Measurements from ENCODE around the gene TRIM72. TPM values are rescaled to one million over a fixed set of nuclear protein-coding genes. Genes with fewer than 3 reads are reported as not detected.

Gene TRIM72
- total RNA-seq, 1 experiment from 2014 or later: 0.08 TPM

DNA sequence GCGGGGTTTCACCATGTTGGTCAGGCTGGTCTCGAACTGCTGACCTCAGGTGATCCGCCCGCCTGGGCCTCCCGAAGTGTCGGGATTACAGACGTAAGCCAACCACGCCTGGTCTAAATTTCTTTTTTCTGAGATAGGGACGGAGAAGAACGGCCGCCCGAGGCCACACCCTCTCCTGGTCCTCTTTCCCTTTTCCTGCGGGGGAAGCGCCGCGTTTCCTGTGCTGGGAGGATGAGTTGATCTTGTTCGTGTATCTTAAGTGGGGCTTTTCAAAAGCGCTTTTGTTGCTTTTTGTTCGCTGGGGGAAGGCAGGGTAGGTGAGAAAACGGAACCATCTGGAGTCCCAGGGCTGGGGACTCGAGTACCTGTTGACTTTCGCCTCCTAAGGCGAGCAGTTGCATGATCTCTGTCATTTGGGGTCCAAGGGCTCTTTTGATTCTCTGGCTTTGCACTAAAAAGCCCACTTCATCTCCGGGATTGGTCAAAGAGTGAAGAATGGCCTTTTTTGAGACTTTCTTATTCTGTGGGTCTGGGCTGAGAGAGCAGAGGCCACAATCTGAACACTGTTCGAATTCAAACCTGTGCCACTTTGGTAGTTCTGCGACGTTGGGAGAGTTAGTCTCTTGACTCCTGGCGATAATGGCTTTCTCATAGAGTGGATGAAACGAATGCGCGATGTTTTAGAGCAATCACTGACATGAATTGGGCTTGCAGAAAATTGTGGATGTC lies 32.7 kb upstream of the TRIM72 start:
- no peak for DNase-seq (ENCODE audit: low read depth, low spot score)
- CTCF ChIA-PET: no interaction called here
- in situ Hi-C loops (cut with HindIII; ENCODE audit: low pct_unique_long_range_greater_than_20kb, low sequenced_read_pairs) (no loop called here), intact Hi-C loops (cut with micrococcal nuclease; ENCODE audit: unreplicated experiment) (no loop called here)
- H3K27me3 ChIP-seq (ENCODE audit: control insufficient read depth, insufficient read depth, low read length): no peaks in the 10 kb centered on the region
- POLR2A ChIA-PET: interaction anchor here (0.6 to 1.7 kb wide), 4 partner anchors 9 to 279 kb away, joined by 3 to 11 read pairs (median 6); no protein-coding TSS in a partner anchor
- H3K4me3 ChIP-seq (ENCODE audit: low read depth in 2 of 2, low read length in 2 of 2): peak overlapping the region; percentile 60 to 99
- peaks cover 37% of the 10 kb centered on the region for H3K36me3 ChIP-seq (ENCODE audit: control insufficient read depth, insufficient read depth, low read length)
- H3K27ac ChIP-seq (ENCODE audit: low read length): peak overlapping the region; percentile 97
- no TSS peak for BruUV-seq (replicated peaks)
- peaks cover 16% of the 10 kb centered on the region for H3K4me1 ChIP-seq (ENCODE audit: control insufficient read depth, insufficient read depth, low read length)
- TF ChIP-seq TCF7L2 (IDR thresholded peaks at IDR 0.05; ENCODE audit: low read depth, low read length): no peak
- TF ChIP-seq POLR2AphosphoS5 (IDR thresholded peaks at IDR 0.05; ENCODE audit: low read depth, low read length): 0 out of 2 replicates have a peak, but pooled peaks have one; percentile 12
- H3K9me3 ChIP-seq (ENCODE audit: control insufficient read depth, insufficient read depth, low read depth, low read length): no peaks in the 10 kb centered on the region
- ATAC-seq: 0 out of 2 replicates have a peak, but pooled peaks have one; percentile 12

DNA sequence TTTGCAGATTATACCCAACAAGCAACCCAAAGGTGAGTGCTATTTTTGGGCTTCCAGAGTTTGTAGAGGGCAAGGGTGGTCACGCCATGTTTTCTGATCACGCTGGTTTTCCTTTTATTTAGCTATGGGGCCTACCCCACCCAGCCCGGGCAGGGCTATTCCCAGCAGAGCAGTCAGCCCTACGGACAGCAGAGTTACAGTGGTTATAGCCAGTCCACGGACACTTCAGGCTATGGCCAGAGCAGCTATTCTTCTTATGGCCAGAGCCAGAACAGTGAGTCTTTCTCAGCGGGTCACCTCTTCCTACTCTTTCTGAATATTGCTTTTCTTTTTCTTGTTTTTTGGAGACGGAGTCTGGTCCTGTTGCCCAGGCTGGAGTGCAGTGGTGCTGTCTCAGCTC lies 31.5 kb upstream of the TRIM72 start:
- H3K9me3 ChIP-seq (ENCODE audit: control insufficient read depth, insufficient read depth, low read depth, low read length): no peaks in the 10 kb centered on the region
- BruUV-seq (replicated peaks): no TSS peak
- peaks cover 16% of the 10 kb centered on the region for H3K4me1 ChIP-seq (ENCODE audit: control insufficient read depth, insufficient read depth, low read length)
- no peaks in the 10 kb centered on the region for H3K27me3 ChIP-seq (ENCODE audit: control insufficient read depth, insufficient read depth, low read length)
- intact Hi-C loops (cut with micrococcal nuclease; ENCODE audit: unreplicated experiment): no loop called here
- ChIA-PET POLR2A (interaction anchor here (0.7 kb wide), 1 partner anchor 211 kb away, joined by 3 read pairs; no protein-coding TSS in a partner anchor), CTCF (interaction anchor here (0.7 kb wide), 1 partner anchor 277 kb away, joined by 4 read pairs; the partner anchor contains the start of gene ARMC5)
- peak overlapping the region; percentile 60 to 99 for H3K4me3 ChIP-seq (ENCODE audit: low read depth in 2 of 2, low read length in 2 of 2)
- peaks cover 48% of the 10 kb centered on the region for H3K36me3 ChIP-seq (ENCODE audit: control insufficient read depth, insufficient read depth, low read length)
- ATAC-seq: no peak
- no peak for DNase-seq (ENCODE audit: low read depth, low spot score)
- in situ Hi-C loops (cut with HindIII; ENCODE audit: low pct_unique_long_range_greater_than_20kb, low sequenced_read_pairs): no loop called here
- H3K27ac ChIP-seq (ENCODE audit: low read length): peak overlapping the region; percentile 20; the same call in 1 of the 2 replicates
- TF ChIP-seq, protein P1, sequence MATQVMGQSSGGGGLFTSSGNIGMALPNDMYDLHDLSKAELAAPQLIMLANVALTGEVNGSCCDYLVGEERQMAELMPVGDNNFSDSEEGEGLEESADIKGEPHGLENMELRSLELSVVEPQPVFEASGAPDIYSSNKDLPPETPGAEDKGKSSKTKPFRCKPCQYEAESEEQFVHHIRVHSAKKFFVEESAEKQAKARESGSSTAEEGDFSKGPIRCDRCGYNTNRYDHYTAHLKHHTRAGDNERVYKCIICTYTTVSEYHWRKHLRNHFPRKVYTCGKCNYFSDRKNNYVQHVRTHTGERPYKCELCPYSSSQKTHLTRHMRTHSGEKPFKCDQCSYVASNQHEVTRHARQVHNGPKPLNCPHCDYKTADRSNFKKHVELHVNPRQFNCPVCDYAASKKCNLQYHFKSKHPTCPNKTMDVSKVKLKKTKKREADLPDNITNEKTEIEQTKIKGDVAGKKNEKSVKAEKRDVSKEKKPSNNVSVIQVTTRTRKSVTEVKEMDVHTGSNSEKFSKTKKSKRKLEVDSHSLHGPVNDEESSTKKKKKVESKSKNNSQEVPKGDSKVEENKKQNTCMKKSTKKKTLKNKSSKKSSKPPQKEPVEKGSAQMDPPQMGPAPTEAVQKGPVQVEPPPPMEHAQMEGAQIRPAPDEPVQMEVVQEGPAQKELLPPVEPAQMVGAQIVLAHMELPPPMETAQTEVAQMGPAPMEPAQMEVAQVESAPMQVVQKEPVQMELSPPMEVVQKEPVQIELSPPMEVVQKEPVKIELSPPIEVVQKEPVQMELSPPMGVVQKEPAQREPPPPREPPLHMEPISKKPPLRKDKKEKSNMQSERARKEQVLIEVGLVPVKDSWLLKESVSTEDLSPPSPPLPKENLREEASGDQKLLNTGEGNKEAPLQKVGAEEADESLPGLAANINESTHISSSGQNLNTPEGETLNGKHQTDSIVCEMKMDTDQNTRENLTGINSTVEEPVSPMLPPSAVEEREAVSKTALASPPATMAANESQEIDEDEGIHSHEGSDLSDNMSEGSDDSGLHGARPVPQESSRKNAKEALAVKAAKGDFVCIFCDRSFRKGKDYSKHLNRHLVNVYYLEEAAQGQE (IDR thresholded peaks at IDR 0.05; ENCODE audit: insufficient read depth in 1 of 2, low read depth in 2 of 2, low read length in 1 of 2): no peak
- TF ChIP-seq POLR2AphosphoS5 (IDR thresholded peaks at IDR 0.05; ENCODE audit: low read depth, low read length) (no peak), TCF7L2 (IDR thresholded peaks at IDR 0.05; ENCODE audit: low read depth, low read length) (no peak), SIN3A (IDR thresholded peaks at IDR 0.05; ENCODE audit: borderline replicate concordance, insufficient read depth, low read depth, low read length) (no peak)
- TF ChIP-seq, protein P2, sequence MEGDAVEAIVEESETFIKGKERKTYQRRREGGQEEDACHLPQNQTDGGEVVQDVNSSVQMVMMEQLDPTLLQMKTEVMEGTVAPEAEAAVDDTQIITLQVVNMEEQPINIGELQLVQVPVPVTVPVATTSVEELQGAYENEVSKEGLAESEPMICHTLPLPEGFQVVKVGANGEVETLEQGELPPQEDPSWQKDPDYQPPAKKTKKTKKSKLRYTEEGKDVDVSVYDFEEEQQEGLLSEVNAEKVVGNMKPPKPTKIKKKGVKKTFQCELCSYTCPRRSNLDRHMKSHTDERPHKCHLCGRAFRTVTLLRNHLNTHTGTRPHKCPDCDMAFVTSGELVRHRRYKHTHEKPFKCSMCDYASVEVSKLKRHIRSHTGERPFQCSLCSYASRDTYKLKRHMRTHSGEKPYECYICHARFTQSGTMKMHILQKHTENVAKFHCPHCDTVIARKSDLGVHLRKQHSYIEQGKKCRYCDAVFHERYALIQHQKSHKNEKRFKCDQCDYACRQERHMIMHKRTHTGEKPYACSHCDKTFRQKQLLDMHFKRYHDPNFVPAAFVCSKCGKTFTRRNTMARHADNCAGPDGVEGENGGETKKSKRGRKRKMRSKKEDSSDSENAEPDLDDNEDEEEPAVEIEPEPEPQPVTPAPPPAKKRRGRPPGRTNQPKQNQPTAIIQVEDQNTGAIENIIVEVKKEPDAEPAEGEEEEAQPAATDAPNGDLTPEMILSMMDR (IDR thresholded peaks at IDR 0.05): no peak
